Keratinocyte (primary cell): ENCODE measurements around the gene SPATC1L. TPM values are rescaled to one million over a fixed set of nuclear protein-coding genes. Genes with fewer than 3 reads are reported as not detected.

ENCODE experiments used
- DNase-seq: peaks from one replicate; pipeline ENCODE4 v3.0.0-alpha.2; 2011; ENCODE audit warnings: low read depth, missing footprints, low spot score
- FAIRE-seq: peaks from 2 replicates; lab custom pipeline; 2011; peaks lifted over from hg19 to GRCh38; lab: Jason Lieb, UNC
- H2AFZ ChIP-seq: 2 replicates; pipeline ENCODE4 v1.6.0; 2012; ENCODE audit warnings: low read length, control low read depth, inconsistent platforms; ENCODE audit not compliant: control insufficient read depth
- H3K27ac ChIP-seq: 2 replicates; pipeline ENCODE4 v1.5.1; 2011; ENCODE audit warnings: low read length; ENCODE audit not compliant: control insufficient read depth, insufficient read depth
- H3K27me3 ChIP-seq: 3 replicates; pipeline ENCODE4 v1.6.0; 2011; ENCODE audit warnings: low read length; ENCODE audit not compliant: control insufficient read depth, insufficient read depth; ENCODE audit errors: extremely low read depth
- H3K36me3 ChIP-seq, 2 experiments: 2 replicates in 1 of 2; 3 replicates in 1 of 2; pipeline ENCODE4 v1.5.1; 2011; ENCODE audit warnings: low read length in 2 of 2, mild to moderate bottlenecking in 1 of 2; ENCODE audit not compliant: control insufficient read depth in 2 of 2, insufficient read depth in 2 of 2; ENCODE audit errors: extremely low read depth in 1 of 2
- H3K4me1 ChIP-seq: 3 replicates; pipeline ENCODE4 v1.5.1; 2011; ENCODE audit warnings: low read length; ENCODE audit not compliant: control insufficient read depth, insufficient read depth; ENCODE audit errors: extremely low read depth
- H3K4me2 ChIP-seq: 3 replicates; pipeline ENCODE4 v1.6.0; 2011; ENCODE audit warnings: low read depth, low read length; ENCODE audit not compliant: control insufficient read depth, insufficient read depth; ENCODE audit errors: extremely low read depth
- H3K4me3 ChIP-seq, 3 experiments: fragments of 200-600 bp in 1 of 3; sonication (generic) in 1 of 3; 2 replicates in 2 of 3; 3 replicates in 1 of 3; pipeline ENCODE4 v1.5.1; 2011 to 2016; ENCODE audit warnings: low read length in 3 of 3, mild to moderate bottlenecking in 3 of 3, control low read depth in 2 of 3, inconsistent platforms in 1 of 3, low read depth in 1 of 3, mixed read lengths in 1 of 3, mixed run types in 1 of 3, moderate library complexity in 1 of 3; ENCODE audit not compliant: control insufficient read depth in 2 of 3, insufficient read depth in 2 of 3; ENCODE audit errors: extremely low read depth in 1 of 3
- H3K79me2 ChIP-seq: 2 replicates; pipeline ENCODE4 v1.6.0; 2012; ENCODE audit warnings: low read length; ENCODE audit not compliant: control insufficient read depth, insufficient read depth
- H3K9ac ChIP-seq: 3 replicates; pipeline ENCODE4 v1.6.0; 2011; ENCODE audit warnings: low read length; ENCODE audit not compliant: control insufficient read depth, insufficient read depth; ENCODE audit errors: extremely low read depth
- H3K9me1 ChIP-seq: 3 replicates; pipeline ENCODE4 v1.6.0; 2011; ENCODE audit warnings: low read length; ENCODE audit not compliant: control insufficient read depth, insufficient read depth; ENCODE audit errors: extremely low read depth
- H3K9me3 ChIP-seq: 2 replicates; pipeline ENCODE4 v1.5.1; 2012; ENCODE audit warnings: low read depth, low read length; ENCODE audit not compliant: control insufficient read depth
- H4K20me1 ChIP-seq: 3 replicates; pipeline ENCODE4 v1.6.0; 2011; ENCODE audit warnings: low read length; ENCODE audit not compliant: control insufficient read depth, insufficient read depth; ENCODE audit errors: extremely low read depth
- EZH2 ChIP-seq: IDR thresholded peaks from one replicate; pipeline ENCODE4 v1.6.1; 2012; ENCODE audit warnings: inconsistent platforms, mild to moderate bottlenecking, low read length, moderate library complexity
- dilution Hi-C: fragments of 300-500 bp; cut with MboI; formaldehyde crosslinking; loops from one replicate; pipeline ENCODE4 v1.7.0; 2020; ENCODE audit warnings: low sequenced_read_pairs; ENCODE audit not compliant: extremely low pct_ligation_motif_present
- polyA plus RNA-seq, 5 experiments: library from polyadenylated mRNA; depleted of rRNA in 3 of 5; stranded (reverse) in 3 of 5; stranded (forward) in 1 of 5; unstranded in 1 of 5; fragments of >200 nt; gene quantifications; 1 replicate in 1 of 5; 2 replicates in 3 of 5; 3 replicates in 1 of 5; pipeline versions ENCODE4 v1.2.1 to v1.2.3, GENCODE V29; 2011 to 2012; ENCODE audit warnings: missing spikeins in 2 of 5, low read depth in 1 of 5, low replicate concordance in 1 of 5
- TF ChIP-seq, protein P1 (sequence below), 3 experiments: IDR thresholded peaks in 1 of 3; conservative IDR thresholded peaks in 1 of 3; optimal IDR thresholded peaks in 1 of 3; 2 replicates in 2 of 3; 3 replicates in 1 of 3; pipeline versions ENCODE3 to v1.5.1; 2011; ENCODE audit warnings: low read length in 3 of 3, mild to moderate bottlenecking in 3 of 3, moderate library complexity in 2 of 3, control low read depth in 1 of 3, inconsistent platforms in 1 of 3; ENCODE audit not compliant: insufficient read depth in 2 of 3; ENCODE audit errors: extremely low read depth in 1 of 3

The SPATC1L gene
- polyA plus RNA-seq, 1 donor (not counting 4 experiments of a cell fraction or from before 2014, with no cell fraction given): 1.3 TPM

DNA sequence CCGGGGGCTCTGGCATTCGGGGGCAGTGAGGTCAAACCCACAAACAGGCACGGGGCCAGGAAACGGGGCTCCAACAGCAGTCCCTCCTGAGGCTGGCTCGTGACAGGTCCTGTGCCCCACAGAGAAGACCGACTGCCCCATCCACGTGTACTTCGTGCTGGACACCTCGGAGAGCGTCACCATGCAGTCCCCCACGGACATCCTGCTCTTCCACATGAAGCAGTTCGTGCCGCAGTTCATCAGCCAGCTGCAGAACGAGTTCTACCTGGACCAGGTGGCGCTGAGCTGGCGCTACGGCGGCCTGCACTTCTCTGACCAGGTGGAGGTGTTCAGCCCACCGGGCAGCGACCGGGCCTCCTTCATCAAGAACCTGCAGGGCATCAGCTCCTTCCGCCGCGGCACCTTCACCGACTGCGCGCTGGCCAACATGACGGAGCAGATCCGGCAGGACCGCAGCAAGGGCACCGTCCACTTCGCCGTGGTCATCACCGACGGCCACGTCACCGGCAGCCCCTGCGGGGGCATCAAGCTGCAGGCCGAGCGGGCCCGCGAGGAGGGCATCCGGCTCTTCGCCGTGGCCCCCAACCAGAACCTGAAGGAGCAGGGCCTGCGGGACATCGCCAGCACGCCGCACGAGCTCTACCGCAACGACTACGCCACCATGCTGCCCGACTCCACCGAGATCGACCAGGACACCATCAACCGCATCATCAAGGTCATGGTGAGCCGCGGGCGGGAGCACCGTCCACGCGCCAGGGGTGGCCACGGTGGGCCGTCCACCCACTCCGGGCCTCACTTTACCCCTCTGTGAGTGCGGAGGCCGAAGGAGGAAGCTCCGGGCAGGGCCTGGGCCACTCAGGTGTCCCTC, 72.2 kb downstream of the SPATC1L start:
- peaks cover 5% of the 10 kb centered on the region for H3K9me3 ChIP-seq
- H2AFZ ChIP-seq: no peak overlapping the region
- no peak overlapping the region for H3K27ac ChIP-seq
- FAIRE-seq (no peak), DNase-seq (no peak)
- H3K4me3 ChIP-seq: no peak overlapping the region
- H3K9me1 ChIP-seq: no peaks in the 10 kb centered on the region
- no peak overlapping the region for H3K9ac ChIP-seq
- TF ChIP-seq, protein P1, sequence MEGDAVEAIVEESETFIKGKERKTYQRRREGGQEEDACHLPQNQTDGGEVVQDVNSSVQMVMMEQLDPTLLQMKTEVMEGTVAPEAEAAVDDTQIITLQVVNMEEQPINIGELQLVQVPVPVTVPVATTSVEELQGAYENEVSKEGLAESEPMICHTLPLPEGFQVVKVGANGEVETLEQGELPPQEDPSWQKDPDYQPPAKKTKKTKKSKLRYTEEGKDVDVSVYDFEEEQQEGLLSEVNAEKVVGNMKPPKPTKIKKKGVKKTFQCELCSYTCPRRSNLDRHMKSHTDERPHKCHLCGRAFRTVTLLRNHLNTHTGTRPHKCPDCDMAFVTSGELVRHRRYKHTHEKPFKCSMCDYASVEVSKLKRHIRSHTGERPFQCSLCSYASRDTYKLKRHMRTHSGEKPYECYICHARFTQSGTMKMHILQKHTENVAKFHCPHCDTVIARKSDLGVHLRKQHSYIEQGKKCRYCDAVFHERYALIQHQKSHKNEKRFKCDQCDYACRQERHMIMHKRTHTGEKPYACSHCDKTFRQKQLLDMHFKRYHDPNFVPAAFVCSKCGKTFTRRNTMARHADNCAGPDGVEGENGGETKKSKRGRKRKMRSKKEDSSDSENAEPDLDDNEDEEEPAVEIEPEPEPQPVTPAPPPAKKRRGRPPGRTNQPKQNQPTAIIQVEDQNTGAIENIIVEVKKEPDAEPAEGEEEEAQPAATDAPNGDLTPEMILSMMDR (optimal IDR thresholded peaks at IDR 0.05 in 1 of 3, IDR thresholded peaks at IDR 0.05 in 1 of 3, conservative IDR thresholded peaks at IDR 0.05 in 1 of 3; ENCODE audit: extremely low read depth in 1 of 3, insufficient read depth in 2 of 3, low read length in 3 of 3): no peak
- TF ChIP-seq EZH2: no peak
- no peaks in the 10 kb centered on the region for H3K27me3 ChIP-seq
- H3K4me1 ChIP-seq: no peaks in the 10 kb centered on the region
- H3K36me3 ChIP-seq: no peaks in the 10 kb centered on the region
- no peaks in the 10 kb centered on the region for H4K20me1 ChIP-seq
- dilution Hi-C loops: no loop called here
- H3K4me2 ChIP-seq: no peak overlapping the region
- no peaks in the 10 kb centered on the region for H3K79me2 ChIP-seq

DNA sequence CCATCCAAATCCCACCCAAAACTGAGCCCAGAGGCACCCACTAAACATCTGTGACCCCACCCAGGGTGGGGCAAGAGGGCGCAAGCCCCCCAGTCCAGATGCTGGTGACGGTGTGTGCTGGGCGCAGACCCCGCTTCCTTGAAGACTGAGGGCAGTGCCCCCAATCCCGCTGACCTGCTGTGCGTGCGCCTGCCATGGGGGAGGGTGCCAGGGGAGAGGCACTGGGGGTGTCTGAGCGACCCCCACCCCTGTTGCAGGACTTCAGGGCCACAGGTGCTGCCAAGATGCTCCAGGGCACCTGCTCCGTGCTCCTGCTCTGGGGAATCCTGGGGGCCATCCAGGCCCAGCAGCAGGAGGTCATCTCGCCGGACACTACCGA, 73.1 kb downstream of the SPATC1L start:
- H4K20me1 ChIP-seq: no peaks in the 10 kb centered on the region
- DNase-seq (no peak), FAIRE-seq (no peak)
- H3K79me2 ChIP-seq: no peaks in the 10 kb centered on the region
- no peak overlapping the region for H3K4me3 ChIP-seq
- H3K9me1 ChIP-seq: no peaks in the 10 kb centered on the region
- H3K4me2 ChIP-seq: no peak overlapping the region
- H3K4me1 ChIP-seq: no peaks in the 10 kb centered on the region
- TF ChIP-seq EZH2: no peak
- H2AFZ ChIP-seq: no peak overlapping the region
- peaks cover 5% of the 10 kb centered on the region for H3K9me3 ChIP-seq
- no peaks in the 10 kb centered on the region for H3K36me3 ChIP-seq
- dilution Hi-C loops: no loop called here
- no peak overlapping the region for H3K9ac ChIP-seq
- no peaks in the 10 kb centered on the region for H3K27me3 ChIP-seq
- no peak overlapping the region for H3K27ac ChIP-seq

Other genes starting within 250 kb of the SPATC1L start
- 2.5 to 6.5 TPM (median 4.2 TPM) in 3 replicates for gene COL6A1, start 202.7 kb downstream of the SPATC1L start, polyA plus RNA-seq
- 0.03 to 0.41 TPM (median 0.12 TPM) in 3 replicates for gene COL6A2, start 86.3 kb downstream of the SPATC1L start, polyA plus RNA-seq
- gene FTCD, start 28.9 kb downstream of the SPATC1L start, polyA plus RNA-seq: 0.08 TPM in 1 of 3 replicates, not detected in the others
- 105 to 136 TPM (median 134 TPM) in 3 replicates for gene LSS, start 44.3 kb upstream of the SPATC1L start, polyA plus RNA-seq
- gene MCM3AP, start 101.2 kb upstream of the SPATC1L start, polyA plus RNA-seq: 27.9 to 42.3 TPM (median 34.3 TPM) in 3 replicates
- 16.2 to 23.5 TPM (median 20.8 TPM) in 3 replicates for gene YBEY, start 101.9 kb upstream of the SPATC1L start, polyA plus RNA-seq
- gene C21orf58, start 139.4 kb upstream of the SPATC1L start, polyA plus RNA-seq: 0.50 to 1.4 TPM (median 1.2 TPM) in 3 replicates
- 7.6 to 9.8 TPM (median 8.9 TPM) in 3 replicates for gene PCNT, start 139.7 kb upstream of the SPATC1L start, polyA plus RNA-seq